ENCODE data around the gene SERPINA9.

GRCh38 chr14:94517248-94517640 is 41.2 kb upstream of the SERPINA9 start:
- no peak for TF ChIP-seq GATA2 (IDR thresholded peaks at IDR 0.05; ENCODE audit: low read depth, low read length)
- no peak for TF ChIP-seq GATA3 (IDR thresholded peaks at IDR 0.05; ENCODE audit: low read depth, low read length)

All from SH-SY5Y (cell line).